Measurements from ENCODE around the gene TM4SF1. TPM values are rescaled to one million over a fixed set of nuclear protein-coding genes. Genes with fewer than 3 reads are reported as not detected.

Gene TM4SF1
- total RNA-seq, 1 experiment from 2014 or later: 0.66 TPM

GRCh38 chr3:149384911-149385321 lies 7.5 kb upstream of the TM4SF1 start:
- Histone ChIP-seq H3K4me1 (ENCODE audit: control insufficient read depth in 1 of 2, insufficient read depth in 2 of 2, low read length in 2 of 2) (peaks cover 20 to 49% of the 10 kb centered on the region in 2 experiments), H3K9ac (ENCODE audit: low read length) (no peak overlapping the region), H3K27me3 (ENCODE audit: insufficient read depth, low read length) (peaks cover 3% of the 10 kb centered on the region; the same call in 1 of the 2 replicates), H3K36me3 (ENCODE audit: control insufficient read depth in 1 of 2, insufficient read depth in 2 of 2, low read length in 2 of 2) (0 out of 4 replicates have a peak, but pooled peaks cover 0 to 5% of the 10 kb centered on the region in 2 experiments), H3K9me3 (ENCODE audit: control insufficient read depth in 1 of 2, insufficient read depth in 1 of 2, low read depth in 1 of 2, low read length in 2 of 2) (no peaks in the 10 kb centered on the region; a peak in 1 of 4 replicates), H3K27ac (ENCODE audit: low read depth, low read length) (no peak overlapping the region), H3K9me2 (ENCODE audit: insufficient read depth) (no peaks in the 10 kb centered on the region), H3K4me3 (replicated peaks in 1 of 2; ENCODE audit: low read depth in 1 of 2, low read length in 2 of 2) (no peak overlapping the region), H3K4me2 (ENCODE audit: low read length) (0 out of 2 replicates have a peak overlapping the region, but pooled peaks have one; percentile 5), H4K20me1 (ENCODE audit: insufficient read depth) (no peaks in the 10 kb centered on the region), H3K79me2 (ENCODE audit: insufficient read depth, low read length) (no peaks in the 10 kb centered on the region), H2AFZ (ENCODE audit: low read depth, low read length, poor library complexity, severe bottlenecking) (no peak overlapping the region)
- CTCF ChIA-PET: no interaction called here
- no TSS peak for BruUV-seq (replicated peaks)
- POLR2A ChIA-PET: no interaction called here
- no peak for ATAC-seq
- no peak for DNase-seq (ENCODE audit: low read depth, low spot score)
- RAD21 ChIA-PET (ENCODE audit: low non-redundant PET in 1 of 2, low total read pairs in 2 of 2, uncharacterized antibody in 2 of 2, unreplicated experiment in 2 of 2): no interaction called here
- intact Hi-C loops (cut with micrococcal nuclease): no loop called here
- no peak for TF ChIP-seq CBX3 (IDR thresholded peaks at IDR 0.05; ENCODE audit: low read depth)
- TF ChIP-seq, protein P1, sequence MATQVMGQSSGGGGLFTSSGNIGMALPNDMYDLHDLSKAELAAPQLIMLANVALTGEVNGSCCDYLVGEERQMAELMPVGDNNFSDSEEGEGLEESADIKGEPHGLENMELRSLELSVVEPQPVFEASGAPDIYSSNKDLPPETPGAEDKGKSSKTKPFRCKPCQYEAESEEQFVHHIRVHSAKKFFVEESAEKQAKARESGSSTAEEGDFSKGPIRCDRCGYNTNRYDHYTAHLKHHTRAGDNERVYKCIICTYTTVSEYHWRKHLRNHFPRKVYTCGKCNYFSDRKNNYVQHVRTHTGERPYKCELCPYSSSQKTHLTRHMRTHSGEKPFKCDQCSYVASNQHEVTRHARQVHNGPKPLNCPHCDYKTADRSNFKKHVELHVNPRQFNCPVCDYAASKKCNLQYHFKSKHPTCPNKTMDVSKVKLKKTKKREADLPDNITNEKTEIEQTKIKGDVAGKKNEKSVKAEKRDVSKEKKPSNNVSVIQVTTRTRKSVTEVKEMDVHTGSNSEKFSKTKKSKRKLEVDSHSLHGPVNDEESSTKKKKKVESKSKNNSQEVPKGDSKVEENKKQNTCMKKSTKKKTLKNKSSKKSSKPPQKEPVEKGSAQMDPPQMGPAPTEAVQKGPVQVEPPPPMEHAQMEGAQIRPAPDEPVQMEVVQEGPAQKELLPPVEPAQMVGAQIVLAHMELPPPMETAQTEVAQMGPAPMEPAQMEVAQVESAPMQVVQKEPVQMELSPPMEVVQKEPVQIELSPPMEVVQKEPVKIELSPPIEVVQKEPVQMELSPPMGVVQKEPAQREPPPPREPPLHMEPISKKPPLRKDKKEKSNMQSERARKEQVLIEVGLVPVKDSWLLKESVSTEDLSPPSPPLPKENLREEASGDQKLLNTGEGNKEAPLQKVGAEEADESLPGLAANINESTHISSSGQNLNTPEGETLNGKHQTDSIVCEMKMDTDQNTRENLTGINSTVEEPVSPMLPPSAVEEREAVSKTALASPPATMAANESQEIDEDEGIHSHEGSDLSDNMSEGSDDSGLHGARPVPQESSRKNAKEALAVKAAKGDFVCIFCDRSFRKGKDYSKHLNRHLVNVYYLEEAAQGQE (IDR thresholded peaks at IDR 0.05; ENCODE audit: low read depth): no peak
- TF ChIP-seq ZBTB33 (IDR thresholded peaks at IDR 0.05; ENCODE audit: extremely low read depth, insufficient replicate concordance, low read length): no peak
- no peak for TF ChIP-seq SP1 (IDR thresholded peaks at IDR 0.05; ENCODE audit: low read depth)
- TF ChIP-seq ZFX (IDR thresholded peaks at IDR 0.05): no peak
- TF ChIP-seq MAX (IDR thresholded peaks at IDR 0.05): no peak
- no peak for TF ChIP-seq POLR2AphosphoS5 (IDR thresholded peaks at IDR 0.05; ENCODE audit: low read depth, low read length)
- no peak for TF ChIP-seq ELF1 (IDR thresholded peaks at IDR 0.05; ENCODE audit: borderline replicate concordance, low read depth)
- TF ChIP-seq TCF7L2 (IDR thresholded peaks at IDR 0.05; ENCODE audit: borderline replicate concordance, extremely low read depth, insufficient read depth, insufficient read length): no peak
- TF ChIP-seq ZNF274 (IDR thresholded peaks at IDR 0.05; ENCODE audit: low read depth, low read length): no peak
- no peak for TF ChIP-seq RAD21 (IDR thresholded peaks at IDR 0.05; ENCODE audit: low read depth)
- TF ChIP-seq CEBPB (IDR thresholded peaks at IDR 0.05; ENCODE audit: low read depth): no peak
